ENCODE data around the gene PTPRF.
"Not testable (repeated sequence)": the region's sequence is repeated elsewhere in the genome, so short reads cannot be mapped to it uniquely, and the experiment has no call there.

The PTPRF gene

GRCh38 chr1:43530483-43531106 lies at the start of gene PTPRF:
TSS of gene PTPRF (plus strand) at chr1:43530883. CDS start at chr1:43545076, 14,193 bp downstream.
- intact Hi-C loops (cut with DNase I), result loop anchor here (5.0 to 10.0 kb wide), 3 partner anchors 37 to 306 kb away; no protein-coding TSS in a partner anchor
- peak; percentile 63 to 96 (median 74) for DNase-seq

- intact Hi-C loops (cut with DNase I), result no loop called here
- DNase-seq, result no peak
Observed at GRCh38 chr1:43481491-43481890, 49.2 kb upstream of the PTPRF start.

GRCh38 chr1:43482215-43482614 lies 48.5 kb upstream of the PTPRF start:
- no peak for DNase-seq
- intact Hi-C loops (cut with DNase I), result no loop called here

GRCh38 chr1:43484367-43484766 lies 46.3 kb upstream of the PTPRF start:
- no peak for DNase-seq
- intact Hi-C loops (cut with DNase I), result no loop called here

GRCh38 chr1:43488165-43488564 lies 42.5 kb upstream of the PTPRF start:
- intact Hi-C loops (cut with DNase I), result no loop called here

GRCh38 chr1:43491061-43491460 lies 39.6 kb upstream of the PTPRF start:
- intact Hi-C loops (cut with DNase I), result no loop called here

More at GRCh38 chr1:43488165-43488564, 42.5 kb upstream of the PTPRF start:
- DNase-seq, result no peak

GRCh38 chr1:43492826-43493225 lies 37.9 kb upstream of the PTPRF start:
- intact Hi-C loops (cut with DNase I), result no loop called here
- DNase-seq, result no peak

More at GRCh38 chr1:43491061-43491460, 39.6 kb upstream of the PTPRF start:
- DNase-seq, result no peak

GRCh38 chr1:43493661-43494450 lies 36.8 kb upstream of the PTPRF start:
- intact Hi-C loops (cut with DNase I), result no loop called here
- DNase-seq, result no peak

- intact Hi-C loops (cut with DNase I), result no loop called here
- no peak for DNase-seq
Observed at GRCh38 chr1:43495204-43495603, 35.5 kb upstream of the PTPRF start.

GRCh38 chr1:43499898-43500297 lies 30.8 kb upstream of the PTPRF start:
- intact Hi-C loops (cut with DNase I), result no loop called here

GRCh38 chr1:43501806-43502205 lies 28.9 kb upstream of the PTPRF start:
- DNase-seq; intact Hi-C loops (cut with DNase I): not testable (repeated sequence)

More at GRCh38 chr1:43499898-43500297, 30.8 kb upstream of the PTPRF start:
- no peak for DNase-seq

GRCh38 chr1:43503534-43503933 lies 27.1 kb upstream of the PTPRF start:
- intact Hi-C loops (cut with DNase I), result no loop called here

GRCh38 chr1:43505077-43505780 lies 25.5 kb upstream of the PTPRF start:
- DNase-seq, result no peak
- intact Hi-C loops (cut with DNase I), result no loop called here

More at GRCh38 chr1:43503534-43503933, 27.1 kb upstream of the PTPRF start:
- no peak for DNase-seq

GRCh38 chr1:43506233-43506632 lies 24.4 kb upstream of the PTPRF start:
- intact Hi-C loops (cut with DNase I), result no loop called here
- peak in 1 of 10 donors; percentile 77 for DNase-seq

GRCh38 chr1:43507296-43508295 lies 23.1 kb upstream of the PTPRF start:
- no peak for DNase-seq
- intact Hi-C loops (cut with DNase I), result no loop called here

GRCh38 chr1:43509007-43509739 lies 21.5 kb upstream of the PTPRF start:
- no peak for DNase-seq
- intact Hi-C loops (cut with DNase I), result no loop called here

GRCh38 chr1:43509740-43510375 lies 20.8 kb upstream of the PTPRF start:
- no peak for DNase-seq
- intact Hi-C loops (cut with DNase I), result no loop called here

GRCh38 chr1:43510621-43511020 lies 20.1 kb upstream of the PTPRF start:
- no peak for DNase-seq
- intact Hi-C loops (cut with DNase I), result no loop called here

GRCh38 chr1:43511394-43511793 lies 19.3 kb upstream of the PTPRF start:
- DNase-seq, result no peak
- intact Hi-C loops (cut with DNase I), result no loop called here
